ENCODE measurements around the gene TRAM2.
A peak's percentile ranks its signal among the peaks of the same experiment; 100 is the strongest.

The TRAM2 gene

GRCh38 chr6:52598824-52599190 lies 21.9 kb upstream of the TRAM2 start:
- DNase-seq (ENCODE audit: extremely low read depth, low read depth): no peak
- TF ChIP-seq CTCF (IDR thresholded peaks at IDR 0.05; ENCODE audit: low read depth, low read length): no peak

- DNase-seq (ENCODE audit: extremely low read depth, low read depth): no peak
- TF ChIP-seq CTCF (IDR thresholded peaks at IDR 0.05; ENCODE audit: low read depth, low read length): peak; percentile 75
Measured at GRCh38 chr6:52598123-52598823, 21.4 kb upstream of the TRAM2 start.

GRCh38 chr6:52597738-52598122 lies 20.9 kb upstream of the TRAM2 start:
- TF ChIP-seq CTCF (IDR thresholded peaks at IDR 0.05; ENCODE audit: low read depth, low read length): no peak
- no peak for DNase-seq (ENCODE audit: extremely low read depth, low read depth)

- no peak for TF ChIP-seq CTCF (IDR thresholded peaks at IDR 0.05; ENCODE audit: low read depth, low read length)
- DNase-seq (ENCODE audit: extremely low read depth, low read depth): no peak
Measured at GRCh38 chr6:52596371-52597028, 19.6 kb upstream of the TRAM2 start.

- no peak for TF ChIP-seq CTCF (IDR thresholded peaks at IDR 0.05; ENCODE audit: low read depth, low read length)
- no peak for DNase-seq (ENCODE audit: extremely low read depth, low read depth)
Measured at GRCh38 chr6:52595796-52596130, 18.9 kb upstream of the TRAM2 start.

- TF ChIP-seq CTCF (IDR thresholded peaks at IDR 0.05; ENCODE audit: low read depth, low read length): no peak
- peak; percentile 64 for DNase-seq (ENCODE audit: extremely low read depth, low read depth)
Measured at GRCh38 chr6:52595000-52595795, 18.3 kb upstream of the TRAM2 start.

- DNase-seq (ENCODE audit: extremely low read depth, low read depth): no peak
- no peak for TF ChIP-seq CTCF (IDR thresholded peaks at IDR 0.05; ENCODE audit: low read depth, low read length)
Measured at GRCh38 chr6:52594221-52594620, 17.4 kb upstream of the TRAM2 start.
